AG10803 (cell line): ENCODE measurements around the gene YY1.
"Not testable (repeated sequence)": the region's sequence is repeated elsewhere in the genome, so short reads cannot be mapped to it uniquely, and the experiment has no call there.

ENCODE experiments used
- DNase-seq: peaks from one replicate; pipeline ENCODE4 v3.0.0; 2010; ENCODE audit warnings: low read depth
- H3K4me3 ChIP-seq: 2 replicates; pipeline ENCODE4 v1.5.1; 2011; ENCODE audit warnings: mild to moderate bottlenecking, low read length, control low read depth
- CTCF ChIP-seq: conservative IDR thresholded peaks from 2 replicates; pipeline ENCODE4 v1.5.1; 2011; ENCODE audit warnings: mild to moderate bottlenecking, low read length, control low read depth, inconsistent platforms

YY1 gene

GRCh38 chr14:100199240-100199860, 39.6 kb upstream of the YY1 start:
- no peak for TF ChIP-seq CTCF
- DNase-seq: no peak

DNA sequence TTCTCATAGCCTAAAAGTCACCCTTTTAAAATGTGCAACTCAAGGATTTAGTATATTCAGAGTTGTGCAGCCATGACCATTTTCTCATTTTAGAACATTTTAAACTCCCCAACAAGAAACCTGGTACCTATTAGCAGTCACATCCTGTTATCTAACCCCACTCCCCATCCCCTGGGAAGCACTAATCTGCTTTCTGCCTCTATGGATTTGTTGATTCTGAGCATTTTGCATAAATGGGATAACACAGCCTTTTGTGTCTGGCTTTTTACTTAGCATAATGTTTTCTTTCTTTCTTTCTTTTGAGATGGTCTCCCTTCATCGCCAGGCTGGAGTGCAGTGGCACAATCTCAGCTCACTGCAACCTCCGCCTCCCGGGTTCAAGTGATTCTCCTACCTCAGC, 38.6 kb upstream of the YY1 start:
- no peak overlapping the region for H3K4me3 ChIP-seq
- TF ChIP-seq CTCF: no peak
- DNase-seq: no peak

More at GRCh38 chr14:100199240-100199860, 39.6 kb upstream of the YY1 start:
- H3K4me3 ChIP-seq: no peak overlapping the region

DNA sequence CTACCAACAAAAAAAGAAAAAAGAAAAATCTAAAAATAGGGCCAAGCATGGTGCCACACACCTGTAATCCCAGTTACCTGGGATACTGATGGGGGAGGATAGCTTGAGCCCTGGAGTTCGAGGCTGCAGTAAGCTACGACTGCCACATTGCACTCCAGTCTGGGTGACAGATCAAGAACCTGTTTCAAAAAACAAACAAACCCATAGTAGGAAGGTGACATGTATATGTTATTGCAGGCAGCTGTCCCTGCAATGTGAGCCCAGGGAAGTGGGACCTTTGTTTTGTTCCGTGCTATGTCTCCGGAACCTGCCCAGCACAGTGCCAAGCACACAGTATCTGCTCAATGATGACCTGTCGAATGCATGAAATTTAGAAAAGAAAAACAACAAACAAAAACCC, 37.2 kb upstream of the YY1 start:
- no peak for TF ChIP-seq CTCF
- no peak for DNase-seq
- H3K4me3 ChIP-seq: no peak overlapping the region

- no peak overlapping the region for H3K4me3 ChIP-seq
- DNase-seq: no peak
- no peak for TF ChIP-seq CTCF
Measured at GRCh38 chr14:100202712-100203111, 36.2 kb upstream of the YY1 start.

GRCh38 chr14:100203146-100203545, 35.8 kb upstream of the YY1 start:
- DNase-seq: no peak
- H3K4me3 ChIP-seq: no peak overlapping the region
- no peak for TF ChIP-seq CTCF

DNA sequence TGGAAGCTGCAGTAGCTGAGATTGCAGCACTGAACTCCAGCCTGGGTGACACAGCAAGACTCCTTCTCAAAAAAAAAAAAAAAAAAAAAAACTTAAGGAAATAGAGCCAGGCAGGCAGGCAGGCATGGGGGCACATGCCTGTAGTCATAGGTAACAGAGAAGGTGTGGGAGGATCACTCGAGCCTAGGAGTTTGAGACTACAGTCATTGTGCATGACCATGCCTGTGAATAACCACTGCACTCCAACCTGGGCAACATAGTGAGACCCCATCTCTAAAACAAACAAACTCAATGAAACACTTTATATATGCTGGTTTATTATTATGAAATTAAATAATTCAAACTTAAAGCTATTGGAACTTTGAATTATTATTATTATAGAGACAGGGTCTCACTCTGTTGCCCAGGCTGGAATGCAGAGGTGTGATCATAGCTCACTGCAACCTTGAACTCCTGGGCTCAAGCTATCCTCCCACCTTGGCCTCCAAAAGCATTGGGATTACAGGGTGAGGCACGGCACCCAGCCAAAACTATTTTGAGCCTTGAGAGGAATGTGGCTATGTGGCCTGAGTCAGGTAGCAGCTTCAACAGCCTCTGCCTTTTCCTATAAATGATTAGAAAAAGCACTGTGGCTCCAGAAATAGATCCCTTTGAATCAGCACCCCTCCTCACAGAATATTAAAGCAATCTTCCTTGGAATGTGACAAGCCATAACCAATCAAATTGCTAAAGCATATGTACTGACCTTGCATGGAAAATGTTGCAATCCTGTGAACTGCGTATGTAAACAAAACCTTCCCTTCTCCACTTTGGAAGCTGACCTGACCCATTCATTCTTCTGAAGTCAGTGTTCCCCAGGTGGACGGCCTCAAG, 34.7 kb upstream of the YY1 start:
- no peak for TF ChIP-seq CTCF
- H3K4me3 ChIP-seq: no peak overlapping the region
- no peak for DNase-seq

DNA sequence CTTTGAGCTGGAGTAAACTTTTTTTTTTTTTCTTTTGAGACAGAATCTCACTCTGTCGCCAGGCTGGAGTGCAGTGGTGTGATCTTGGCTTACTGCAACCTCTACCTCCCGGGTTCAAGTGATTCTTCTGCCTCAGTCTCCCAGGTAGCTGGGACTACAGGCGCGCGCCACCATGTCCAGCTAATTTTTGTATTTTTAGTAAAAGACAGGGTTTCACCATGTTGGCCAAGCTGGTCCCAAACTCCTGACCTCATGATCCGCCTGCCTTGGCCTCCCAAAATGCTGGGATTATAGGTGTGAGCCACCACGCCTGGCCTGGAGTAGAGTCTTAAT, 34.1 kb upstream of the YY1 start:
- not testable (repeated sequence) for DNase-seq, H3K4me3 ChIP-seq

- not testable (repeated sequence) for DNase-seq, H3K4me3 ChIP-seq
Measured at GRCh38 chr14:100207588-100207987, 31.4 kb upstream of the YY1 start.

DNA sequence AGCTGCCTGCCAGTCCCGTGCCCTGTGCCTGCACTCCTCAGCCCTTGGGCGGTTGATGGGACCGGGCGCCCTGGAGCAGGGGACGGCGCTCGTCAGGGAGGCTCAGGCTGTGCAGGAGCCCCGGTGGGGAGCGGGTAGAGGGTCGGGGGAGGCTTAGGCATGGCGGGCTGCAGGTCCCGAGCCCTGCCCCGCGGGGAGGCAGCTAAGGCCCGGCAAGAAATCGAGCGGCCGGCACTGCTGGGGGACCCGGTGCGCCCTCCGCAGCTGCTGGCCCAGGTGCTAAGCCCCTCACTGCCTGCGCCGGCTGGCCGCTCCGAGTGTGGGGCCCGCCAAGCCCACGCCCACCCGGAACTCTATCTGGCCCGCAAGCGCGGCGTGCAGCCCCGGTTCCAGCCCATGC, 30.8 kb upstream of the YY1 start:
- not testable (repeated sequence) for DNase-seq, H3K4me3 ChIP-seq
